IPS-20b (cell line): ENCODE measurements around the gene EMD.
A peak's percentile ranks its signal among the peaks of the same experiment; 100 is the strongest.
"Not testable (repeated sequence)": the region's sequence is repeated elsewhere in the genome, so short reads cannot be mapped to it uniquely, and the experiment has no call there.

Experiments used
- H3K27ac ChIP-seq: one replicate; pipeline ENCODE4 v1.5.1; 2013; ENCODE audit warnings: low read length
- H3K27me3 ChIP-seq: 2 replicates; pipeline ENCODE4 v1.6.1; 2013; ENCODE audit warnings: mild to moderate bottlenecking, low read length, inconsistent platforms; ENCODE audit not compliant: insufficient read depth
- H3K36me3 ChIP-seq: 2 replicates; pipeline ENCODE4 v1.6.1; 2013; ENCODE audit warnings: low read depth, mild to moderate bottlenecking, inconsistent platforms, low read length, moderate library complexity; ENCODE audit not compliant: insufficient read depth
- H3K4me1 ChIP-seq: 2 replicates; pipeline ENCODE4 v1.6.1; 2013; ENCODE audit warnings: mild to moderate bottlenecking, control low read depth, inconsistent platforms, low read length, moderate library complexity; ENCODE audit not compliant: insufficient read depth
- H3K4me3 ChIP-seq: 2 replicates; pipeline ENCODE4 v1.5.1; 2013; ENCODE audit warnings: mild to moderate bottlenecking, low read length, inconsistent platforms
- H3K9ac ChIP-seq: 2 replicates; pipeline ENCODE4 v1.6.1; 2013; ENCODE audit warnings: low read depth, mild to moderate bottlenecking, inconsistent platforms, low read length, moderate library complexity
- H3K9me3 ChIP-seq: 2 replicates; pipeline ENCODE4 v1.6.1; 2013; ENCODE audit warnings: mild to moderate bottlenecking, low read depth, low read length, inconsistent platforms; ENCODE audit not compliant: insufficient read depth

The EMD gene

GRCh38 chrX:154400369-154400817 lies 21.3 kb downstream of the EMD start:
- H3K36me3 ChIP-seq, result peaks cover 28% of the 10 kb centered on the region
- peak overlapping the region; percentile 99; the same call in 1 of the 2 replicates for H3K9ac ChIP-seq
- not testable (repeated sequence) for H3K27me3 ChIP-seq, H3K9me3 ChIP-seq, H3K4me1 ChIP-seq, H3K4me3 ChIP-seq, H3K27ac ChIP-seq

- Histone ChIP-seq H3K9me3 (no peaks in the 10 kb centered on the region), H3K27me3 (no peaks in the 10 kb centered on the region), H3K4me1 (no peaks in the 10 kb centered on the region; the same call in 1 of the 2 replicates), H3K9ac (no peak overlapping the region), H3K4me3 (no peak overlapping the region), H3K36me3 (peaks cover 28% of the 10 kb centered on the region), H3K27ac (no peak overlapping the region)
These were observed 22.1 kb downstream of the EMD start for GRCh38 chrX:154401045-154401799.

- Histone ChIP-seq H3K27ac (no peak overlapping the region), H3K36me3 (peaks cover 28% of the 10 kb centered on the region), H3K4me1 (no peaks in the 10 kb centered on the region; the same call in 1 of the 2 replicates), H3K4me3 (no peak overlapping the region), H3K9me3 (no peaks in the 10 kb centered on the region), H3K27me3 (no peaks in the 10 kb centered on the region), H3K9ac (no peak overlapping the region)
These were observed 23.0 kb downstream of the EMD start for GRCh38 chrX:154401918-154402621.

- no peaks in the 10 kb centered on the region for H3K9me3 ChIP-seq
- no peak overlapping the region for H3K9ac ChIP-seq
- H3K36me3 ChIP-seq, result peaks cover 28% of the 10 kb centered on the region
- H3K4me3 ChIP-seq, result no peak overlapping the region
- no peak overlapping the region for H3K27ac ChIP-seq
- no peaks in the 10 kb centered on the region for H3K27me3 ChIP-seq
- H3K4me1 ChIP-seq, result no peaks in the 10 kb centered on the region; the same call in 1 of the 2 replicates
These were observed 23.6 kb downstream of the EMD start for GRCh38 chrX:154402622-154403127.

GRCh38 chrX:154403192-154403591 lies 24.1 kb downstream of the EMD start:
- Histone ChIP-seq H3K27ac (no peak overlapping the region), H3K36me3 (peaks cover 28% of the 10 kb centered on the region), H3K27me3 (no peaks in the 10 kb centered on the region), H3K4me3 (no peak overlapping the region), H3K4me1 (no peaks in the 10 kb centered on the region; the same call in 1 of the 2 replicates), H3K9me3 (no peaks in the 10 kb centered on the region), H3K9ac (no peak overlapping the region)

- Histone ChIP-seq H3K27ac (no peak overlapping the region), H3K27me3 (no peaks in the 10 kb centered on the region), H3K36me3 (peaks cover 24% of the 10 kb centered on the region), H3K4me1 (peaks cover 4% of the 10 kb centered on the region; the same call in 1 of the 2 replicates), H3K9ac (no peak overlapping the region), H3K9me3 (no peaks in the 10 kb centered on the region), H3K4me3 (no peak overlapping the region)
These were observed 24.8 kb downstream of the EMD start for GRCh38 chrX:154403858-154404257.

GRCh38 chrX:154404625-154405192 lies 25.6 kb downstream of the EMD start:
- Histone ChIP-seq H3K4me1 (peaks cover 9% of the 10 kb centered on the region; the same call in 1 of the 2 replicates), H3K36me3 (peaks cover 15% of the 10 kb centered on the region), H3K27me3 (no peaks in the 10 kb centered on the region), H3K4me3 (no peak overlapping the region), H3K9me3 (no peaks in the 10 kb centered on the region), H3K27ac (no peak overlapping the region), H3K9ac (no peak overlapping the region)

GRCh38 chrX:154408659-154409221 lies 29.6 kb downstream of the EMD start:
- H3K27me3 ChIP-seq, result no peaks in the 10 kb centered on the region
- no peaks in the 10 kb centered on the region for H3K36me3 ChIP-seq
- H3K9ac ChIP-seq, result peak overlapping the region; percentile 39; the same call in 1 of the 2 replicates
- H3K4me1 ChIP-seq, result 0 out of 2 replicates have a peak, but pooled peaks cover 9% of the 10 kb centered on the region
- peak overlapping the region; percentile 35 for H3K4me3 ChIP-seq
- no peaks in the 10 kb centered on the region for H3K9me3 ChIP-seq
- H3K27ac ChIP-seq, result no peak overlapping the region

- H3K4me3 ChIP-seq, result peak within 1 kb of the TSS; percentile 39
- no peak within 1 kb of the TSS for H3K27ac ChIP-seq
- no peaks in the 10 kb centered on the region for H3K9me3 ChIP-seq
- 0 out of 2 replicates have a peak, but pooled peaks cover 9% of the 10 kb centered on the region for H3K4me1 ChIP-seq
- no peaks in the 10 kb centered on the region for H3K36me3 ChIP-seq
- H3K9ac ChIP-seq, result peak within 1 kb of the TSS; percentile 39; the same call in 1 of the 2 replicates
- H3K27me3 ChIP-seq, result no peaks in the 10 kb centered on the region
These were observed 30.3 kb downstream of the EMD start, which contains the start of gene DNASE1L1 for GRCh38 chrX:154409222-154409871. DNASE1L1 (minus strand) TSS chrX:154409254; CDS start chrX:154405568, 3,686 bp downstream.

GRCh38 chrX:154411981-154412340 lies 32.9 kb downstream of the EMD start:
- H3K27me3 ChIP-seq, result no peaks in the 10 kb centered on the region
- no peak overlapping the region for H3K27ac ChIP-seq
- 0 out of 2 replicates have a peak, but pooled peaks cover 9% of the 10 kb centered on the region for H3K4me1 ChIP-seq

GRCh38 chrX:154412468-154412867 lies 33.4 kb downstream of the EMD start:
- Histone ChIP-seq H3K9me3 (no peaks in the 10 kb centered on the region), H3K4me3 (peak overlapping the region; percentile 73), H3K27ac (no peak overlapping the region), H3K27me3 (no peaks in the 10 kb centered on the region), H3K36me3 (no peaks in the 10 kb centered on the region), H3K4me1 (0 out of 2 replicates have a peak, but pooled peaks cover 9% of the 10 kb centered on the region), H3K9ac (peak overlapping the region; percentile 70; the same call in 1 of the 2 replicates)

More at GRCh38 chrX:154411981-154412340, 32.9 kb downstream of the EMD start:
- H3K9me3 ChIP-seq, result no peaks in the 10 kb centered on the region
- H3K36me3 ChIP-seq, result no peaks in the 10 kb centered on the region
- H3K9ac ChIP-seq, result peak overlapping the region; percentile 78; the same call in 1 of the 2 replicates
- peak overlapping the region; percentile 73 for H3K4me3 ChIP-seq
